Liver (tissue), 9 donors: ENCODE data around the gene RFWD3. TPM values are rescaled to one million over a fixed set of nuclear protein-coding genes. Genes with fewer than 3 reads are reported as not detected.

ENCODE experiments used
- DNase-seq: peaks from one replicate; pipeline ENCODE4 v3.0.0-alpha.2; 2017; ENCODE audit warnings: low spot score
- H3K27ac ChIP-seq, 2 donors: one replicate each; pipeline ENCODE4 v1.7.0; 2013; ENCODE audit warnings: inconsistent platforms in 2 of 2, low read length in 2 of 2, control low read depth in 1 of 2, low read depth in 1 of 2, mild to moderate bottlenecking in 1 of 2
- H3K27me3 ChIP-seq, 4 donors: one replicate each; pipeline versions ENCODE4 v1.6.1 to v1.7.0; 2013; ENCODE audit warnings: low read length in 3 of 4, inconsistent platforms in 1 of 4, mild to moderate bottlenecking in 1 of 4, moderate library complexity in 1 of 4; ENCODE audit not compliant: control insufficient read depth in 4 of 4, insufficient read depth in 4 of 4
- H3K36me3 ChIP-seq, 4 donors: one replicate each; pipeline versions ENCODE4 v1.6.1 to v1.7.0; 2013; ENCODE audit warnings: low read length in 3 of 4, mild to moderate bottlenecking in 3 of 4, low read depth in 1 of 4, moderate library complexity in 1 of 4; ENCODE audit not compliant: control insufficient read depth in 4 of 4, insufficient read depth in 3 of 4
- H3K4me1 ChIP-seq, 4 donors: one replicate each; pipeline versions ENCODE4 v1.6.1 to v1.7.0; 2013; ENCODE audit warnings: low read length in 3 of 4, mild to moderate bottlenecking in 3 of 4, moderate library complexity in 1 of 4; ENCODE audit not compliant: control insufficient read depth in 4 of 4, insufficient read depth in 4 of 4
- H3K4me3 ChIP-seq, 3 donors: one replicate each; pipeline versions ENCODE4 v1.6.1 to v1.7.0; 2013; ENCODE audit warnings: low read length in 3 of 3, control low read depth in 1 of 3, low read depth in 1 of 3, mild to moderate bottlenecking in 1 of 3
- H3K9ac ChIP-seq, 2 donors: one replicate each; pipeline ENCODE4 v1.7.0; 2013; ENCODE audit warnings: low read length in 2 of 2, mild to moderate bottlenecking in 2 of 2, moderate library complexity in 2 of 2, control low read depth in 1 of 2, low read depth in 1 of 2
- H3K9me3 ChIP-seq, 4 donors: one replicate each; pipeline versions ENCODE4 v1.6.1 to v1.7.0; 2013; ENCODE audit warnings: low read length in 3 of 4; ENCODE audit not compliant: control insufficient read depth in 4 of 4
- ATF3 ChIP-seq: IDR thresholded peaks from 2 replicates; pipeline ENCODE4 v1.6.1; 2016; ENCODE audit warnings: antibody characterized with exemption
- CTCF ChIP-seq: fragments of 150-350 bp; IDR thresholded peaks from 2 replicates; pipeline ENCODE4 v1.5.1; 2017; ENCODE audit warnings: improper control_type of control experiment, low read depth, low read length; ENCODE audit not compliant: missing input control
- EGR1 ChIP-seq, 2 donors: IDR thresholded peaks; 2 replicates each; pipeline ENCODE4 v1.6.1; 2016 to 2018; ENCODE audit warnings: antibody characterized with exemption in 2 of 2, low read depth in 2 of 2
- FOXA1 ChIP-seq: IDR thresholded peaks from 2 replicates; pipeline ENCODE4 v1.6.1; 2016; ENCODE audit warnings: antibody characterized with exemption
- FOXA2 ChIP-seq: IDR thresholded peaks from 2 replicates; pipeline ENCODE4 v1.6.1; 2016; ENCODE audit warnings: antibody characterized with exemption
- GABPA ChIP-seq, 2 donors: IDR thresholded peaks in 1 of 2; conservative IDR thresholded peaks in 1 of 2; 2 replicates each; pipeline ENCODE4 v1.6.1; 2016; ENCODE audit warnings: antibody characterized with exemption in 2 of 2, mild to moderate bottlenecking in 1 of 2, moderate library complexity in 1 of 2
- HNF4A ChIP-seq, 2 donors: conservative IDR thresholded peaks; 2 replicates each; pipeline ENCODE4 v1.6.1; 2016; ENCODE audit warnings: antibody characterized with exemption in 2 of 2, mild to moderate bottlenecking in 2 of 2
- HNF4G ChIP-seq: IDR thresholded peaks from 2 replicates; pipeline ENCODE4 v1.6.1; 2016; ENCODE audit warnings: antibody characterized with exemption
- JUND ChIP-seq, 2 donors: IDR thresholded peaks; 2 replicates each; pipeline ENCODE4 v1.6.1; 2016; ENCODE audit warnings: antibody characterized with exemption in 2 of 2
- MAX ChIP-seq: IDR thresholded peaks from 2 replicates; pipeline ENCODE4 v1.6.1; 2016; ENCODE audit warnings: antibody characterized with exemption
- NR2F2 ChIP-seq: IDR thresholded peaks from 2 replicates; pipeline ENCODE4 v1.6.1; 2016; ENCODE audit warnings: antibody characterized with exemption
- RAD21 ChIP-seq, 2 donors: IDR thresholded peaks; 2 replicates each; pipeline ENCODE4 v1.6.1; 2016; ENCODE audit warnings: antibody characterized with exemption in 2 of 2, mild to moderate bottlenecking in 2 of 2
- REST ChIP-seq: IDR thresholded peaks from 2 replicates; pipeline ENCODE4 v1.6.1; 2016; ENCODE audit warnings: antibody characterized with exemption, mild to moderate bottlenecking
- RXRA ChIP-seq, 2 donors: IDR thresholded peaks; 2 replicates each; pipeline ENCODE4 v1.6.1; 2017 to 2018; ENCODE audit warnings: antibody characterized with exemption in 2 of 2, mild to moderate bottlenecking in 1 of 2
- SP1 ChIP-seq: IDR thresholded peaks from 2 replicates; pipeline ENCODE4 v1.6.1; 2018; ENCODE audit warnings: antibody characterized with exemption, mild to moderate bottlenecking
- TAF1 ChIP-seq: conservative IDR thresholded peaks from 2 replicates; pipeline ENCODE4 v1.6.1; 2016; ENCODE audit warnings: antibody characterized with exemption, mild to moderate bottlenecking
- YY1 ChIP-seq: IDR thresholded peaks from 2 replicates; pipeline ENCODE4 v1.6.1; 2016; ENCODE audit warnings: antibody characterized with exemption, mild to moderate bottlenecking
- ZBTB33 ChIP-seq: IDR thresholded peaks from 2 replicates; pipeline ENCODE4 v1.6.1; 2016; ENCODE audit warnings: antibody characterized with exemption
- WGBS: extraction: QIAGEN DNeasy Blood & Tissue Kit; methylation state at CpG from one replicate; pipeline ENCODE4 v1.1.7; 2013; 5-methylcytosine and 5-hydroxymethylcytosine counted together
- polyA plus RNA-seq, 2 donors: library from polyadenylated mRNA; stranded (reverse) in 1 of 2; unstranded in 1 of 2; fragments of 200-250 nt in 1 of 2; fragments of >200 nt in 1 of 2; fragmentation: Nextera tagmentation in 1 of 2; extraction: Ambion mirVana in 1 of 2; gene quantifications; one replicate each; pipeline versions ENCODE4 v1.2.1 to v1.2.3, GENCODE V29; 2013 to 2015
- total RNA-seq, 2 donors: library from RNA; depleted of rRNA; stranded (reverse); fragments of >200 nt; gene quantifications; one replicate each; pipeline ENCODE4 v1.2.3, GENCODE V29; 2014
- donor health status: healthy.
- donor health status: healthy.
- donor health status: healthy.
- donor health status: healthy.
- donor health status: healthy.

Gene RFWD3
- total and polyA plus RNA-seq, 4 donors, result 2.4 to 21.8 (median 9.0) TPM

GRCh38 chr16:74695450-74696422 lies 29.1 kb upstream of the RFWD3 start (continued):
- TF ChIP-seq CTCF (no peak), ATF3 (no peak), HNF4G (no peak), TAF1 (peak; percentile 97)

- H3K27ac ChIP-seq, result no peak overlapping the region
- H3K4me3 ChIP-seq, result no peak overlapping the region
- 87% methylated on average over 10 of the region's 10 CpGs for WGBS
- no peak overlapping the region for H3K9ac ChIP-seq
- no peak for TF ChIP-seq HNF4A (conservative IDR thresholded peaks at IDR 0.05)
- no peak for TF ChIP-seq ATF3
- no peak for TF ChIP-seq YY1
- no peak for TF ChIP-seq REST
- no peak for TF ChIP-seq FOXA2
- no peak for TF ChIP-seq TAF1
- TF ChIP-seq ZBTB33, result no peak
- TF ChIP-seq HNF4G, result no peak
- no peak for TF ChIP-seq RAD21 (IDR thresholded peaks at IDR 0.05)
- no peak for TF ChIP-seq JUND (IDR thresholded peaks at IDR 0.05)
- TF ChIP-seq GABPA (IDR thresholded peaks at IDR 0.05 in 1 of 2, conservative IDR thresholded peaks at IDR 0.05 in 1 of 2), result no peak
- TF ChIP-seq EGR1 (IDR thresholded peaks at IDR 0.05; ENCODE audit: low read depth in 2 of 2), result no peak
- no peak for TF ChIP-seq CTCF
- no peak for TF ChIP-seq MAX
- TF ChIP-seq SP1, result no peak
- no peak for TF ChIP-seq NR2F2
- TF ChIP-seq RXRA (IDR thresholded peaks at IDR 0.05), result no peak
- no peak for TF ChIP-seq FOXA1
- no peak for DNase-seq
- H3K27me3 ChIP-seq, result no peaks in the 10 kb centered on the region
- H3K36me3 ChIP-seq, result peaks cover 0 to 22% (median 15%) of the 10 kb centered on the region in 4 donors
- H3K9me3 ChIP-seq, result no peaks in the 10 kb centered on the region
- no peaks in the 10 kb centered on the region for H3K4me1 ChIP-seq
Observed at GRCh38 chr16:74691093-74691855, 24.6 kb upstream of the RFWD3 start.
